ENCODE measurements around the gene TCF4.

TCF4 gene

GRCh38 chr18:55280503-55280902 is 307.5 kb downstream of the TCF4 start:
- DNase-seq = no peak

GRCh38 chr18:55275039-55275901 is 312.7 kb downstream of the TCF4 start:
- no peak for DNase-seq

GRCh38 chr18:55272510-55273243 is 315.3 kb downstream of the TCF4 start:
- DNase-seq = no peak

- no peak for DNase-seq
Observed at GRCh38 chr18:55269622-55270021, 318.4 kb downstream of the TCF4 start.

GRCh38 chr18:55268628-55269275 is 319.2 kb downstream of the TCF4 start:
- DNase-seq = no peak

- no peak for DNase-seq
Observed at GRCh38 chr18:55268151-55268601, 319.8 kb downstream of the TCF4 start.

GRCh38 chr18:55266981-55267380 is 321.0 kb downstream of the TCF4 start:
- DNase-seq = no peak

- DNase-seq = no peak
Observed at GRCh38 chr18:55265984-55266383, 322.0 kb downstream of the TCF4 start.

GRCh38 chr18:55265130-55265675 is 322.8 kb downstream of the TCF4 start:
- DNase-seq = no peak

- DNase-seq = no peak
Observed at GRCh38 chr18:55264108-55264507, 323.9 kb downstream of the TCF4 start.

- no peak for DNase-seq
Observed at GRCh38 chr18:55262021-55262560, 325.9 kb downstream of the TCF4 start.

GRCh38 chr18:55261253-55261652 is 326.7 kb downstream of the TCF4 start:
- DNase-seq = no peak

- no peak for DNase-seq
Observed at GRCh38 chr18:55258088-55258487, 329.9 kb downstream of the TCF4 start.

GRCh38 chr18:55256929-55257289 is 331.1 kb downstream of the TCF4 start:
- DNase-seq = no peak

- DNase-seq = no peak
Observed at GRCh38 chr18:55256226-55256928, 331.6 kb downstream of the TCF4 start.

GRCh38 chr18:55253814-55254213 is 334.2 kb downstream of the TCF4 start:
- DNase-seq = no peak

- no peak for DNase-seq
Observed at GRCh38 chr18:55252901-55253300, 335.1 kb downstream of the TCF4 start.

- DNase-seq = no peak
Observed at GRCh38 chr18:55252053-55252675, 335.8 kb downstream of the TCF4 start.

- DNase-seq = no peak
Observed at GRCh38 chr18:55251254-55251971, 336.6 kb downstream of the TCF4 start.

- no peak for DNase-seq
Observed at GRCh38 chr18:55250768-55251173, 337.2 kb downstream of the TCF4 start.

- no peak for DNase-seq
Observed at GRCh38 chr18:55249550-55249949, 338.4 kb downstream of the TCF4 start.

Data from NCI-H748 treated with DMSO at 0.1 percent for 48 hours (cell line).